GM12874 (cell line): ENCODE data around the gene BHLHE23.

ENCODE experiments used
- TF ChIP-seq, protein P1 (sequence below): IDR thresholded peaks from 2 replicates; pipeline ENCODE4 v1.5.1; 2011; ENCODE audit warnings: low read depth, mild to moderate bottlenecking, control low read depth, low read length, moderate library complexity; ENCODE audit not compliant: insufficient read depth

Gene BHLHE23

DNA sequence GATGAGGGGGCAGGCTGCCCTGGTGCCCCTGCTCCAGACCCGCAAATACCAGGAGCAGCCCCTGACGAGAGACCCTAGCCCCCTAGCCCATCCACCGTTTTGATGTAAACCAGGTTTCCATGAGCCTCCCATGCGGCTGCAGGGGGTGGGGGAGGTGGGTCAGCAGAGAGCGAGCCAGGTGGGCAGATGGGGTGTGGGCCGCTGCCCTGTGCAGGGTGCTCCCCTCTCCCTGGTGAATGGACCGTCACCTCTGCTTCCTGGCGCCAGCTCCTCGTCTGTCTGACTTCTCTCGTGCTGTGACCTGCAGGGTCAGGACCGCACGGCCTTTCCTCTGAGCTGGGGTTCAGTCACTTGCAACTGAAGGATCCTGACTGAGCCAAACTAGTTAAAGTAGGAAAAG is 15.7 kb upstream of the BHLHE23 start:
- TF ChIP-seq, protein P1, sequence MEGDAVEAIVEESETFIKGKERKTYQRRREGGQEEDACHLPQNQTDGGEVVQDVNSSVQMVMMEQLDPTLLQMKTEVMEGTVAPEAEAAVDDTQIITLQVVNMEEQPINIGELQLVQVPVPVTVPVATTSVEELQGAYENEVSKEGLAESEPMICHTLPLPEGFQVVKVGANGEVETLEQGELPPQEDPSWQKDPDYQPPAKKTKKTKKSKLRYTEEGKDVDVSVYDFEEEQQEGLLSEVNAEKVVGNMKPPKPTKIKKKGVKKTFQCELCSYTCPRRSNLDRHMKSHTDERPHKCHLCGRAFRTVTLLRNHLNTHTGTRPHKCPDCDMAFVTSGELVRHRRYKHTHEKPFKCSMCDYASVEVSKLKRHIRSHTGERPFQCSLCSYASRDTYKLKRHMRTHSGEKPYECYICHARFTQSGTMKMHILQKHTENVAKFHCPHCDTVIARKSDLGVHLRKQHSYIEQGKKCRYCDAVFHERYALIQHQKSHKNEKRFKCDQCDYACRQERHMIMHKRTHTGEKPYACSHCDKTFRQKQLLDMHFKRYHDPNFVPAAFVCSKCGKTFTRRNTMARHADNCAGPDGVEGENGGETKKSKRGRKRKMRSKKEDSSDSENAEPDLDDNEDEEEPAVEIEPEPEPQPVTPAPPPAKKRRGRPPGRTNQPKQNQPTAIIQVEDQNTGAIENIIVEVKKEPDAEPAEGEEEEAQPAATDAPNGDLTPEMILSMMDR, result no peak

DNA sequence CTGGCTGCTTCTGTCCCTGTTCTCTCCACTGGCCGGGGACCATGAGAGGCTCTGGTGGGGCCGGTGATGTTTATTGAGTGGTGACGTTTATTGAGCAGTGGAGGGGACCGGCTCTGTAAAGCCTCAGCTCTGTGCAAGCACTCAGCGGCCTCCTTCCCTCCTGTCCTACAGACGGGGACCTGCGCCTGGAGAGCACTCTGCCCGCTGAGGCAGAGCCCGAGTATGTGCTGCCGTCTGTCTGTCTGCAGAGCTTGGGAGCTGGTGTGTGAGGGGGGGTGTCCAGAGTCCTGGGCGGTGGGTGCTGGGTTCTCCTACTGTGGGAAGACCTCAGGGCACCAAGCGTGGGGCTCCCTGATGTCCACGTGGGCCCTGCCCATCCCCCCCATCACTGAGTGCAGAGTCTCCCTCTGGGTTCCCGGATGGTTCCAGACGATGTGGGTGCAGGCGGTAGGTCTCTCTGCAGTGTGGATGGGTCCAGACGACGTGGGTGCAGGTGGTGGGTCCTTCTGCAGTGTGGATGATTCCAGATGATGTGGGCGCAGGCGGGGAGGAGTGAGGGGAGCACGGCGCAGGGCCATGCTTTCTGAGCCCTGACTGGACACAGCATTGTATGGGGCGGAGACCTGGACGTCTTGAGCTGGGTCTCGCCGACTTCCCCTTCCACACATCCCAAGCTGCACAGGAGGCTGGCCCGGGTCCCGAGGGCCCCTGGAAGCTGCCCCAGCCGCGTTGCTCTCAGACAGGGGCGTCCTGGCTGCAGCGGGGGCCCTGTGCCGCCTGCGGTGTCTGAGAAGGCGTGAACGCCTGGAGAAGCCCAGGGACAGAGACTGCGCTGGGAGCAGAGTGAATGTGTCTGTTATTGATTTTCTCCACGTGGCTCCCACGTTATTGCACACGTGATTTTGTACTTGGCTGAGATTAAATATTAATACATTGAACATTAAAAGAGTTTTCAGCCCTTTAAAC is 14.9 kb upstream of the BHLHE23 start:
- TF ChIP-seq, protein P1, result no peak

DNA sequence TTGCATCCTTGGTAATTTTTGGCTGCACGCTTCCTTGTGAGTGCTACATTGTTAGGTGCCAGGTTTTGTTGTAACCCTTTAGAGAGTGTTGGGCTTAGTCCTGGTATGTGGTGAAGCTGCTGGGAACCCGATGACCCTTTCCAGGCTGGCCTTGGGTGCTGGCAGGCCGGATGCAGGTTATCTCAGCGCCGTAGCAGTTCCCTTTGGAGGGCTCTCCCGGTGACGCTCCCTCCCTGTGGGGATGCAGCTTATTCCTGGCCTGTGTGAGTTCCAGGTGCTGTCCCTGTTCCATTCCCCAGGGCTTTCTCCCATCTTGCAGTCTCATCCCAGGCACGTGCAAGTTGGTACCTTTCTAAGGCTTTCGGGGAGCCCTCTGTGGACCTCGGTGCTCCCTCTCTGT is 13.9 kb upstream of the BHLHE23 start:
- TF ChIP-seq, protein P1, result no peak

DNA sequence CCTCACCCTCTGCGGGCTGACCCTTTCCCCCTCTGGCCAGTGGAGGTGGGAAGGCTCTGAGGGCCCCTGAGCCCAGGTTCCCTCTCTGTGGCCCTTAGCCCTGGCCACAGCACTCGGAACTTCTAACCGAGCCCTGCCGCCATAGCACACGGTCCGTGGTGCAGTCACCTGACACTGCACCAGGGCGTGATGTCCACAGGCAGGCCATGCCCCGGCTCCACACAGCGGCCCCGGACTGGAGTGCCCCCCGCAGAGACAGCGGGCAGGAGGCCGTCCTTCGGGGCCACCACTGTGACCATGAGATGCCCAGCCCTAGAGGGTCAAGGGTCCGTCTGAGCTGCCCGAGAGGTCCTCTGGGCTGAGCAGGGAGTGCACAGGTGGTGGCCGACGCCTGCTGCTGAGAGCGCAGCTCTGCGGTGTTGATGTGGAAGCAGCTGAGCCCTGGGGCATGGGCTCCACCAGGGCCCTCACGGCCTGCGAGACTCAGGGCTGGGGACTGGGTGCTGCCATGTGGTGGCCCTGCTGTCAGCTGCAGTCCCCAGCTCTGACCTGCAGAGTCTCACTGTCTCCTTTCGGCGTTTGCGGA is 11.2 kb upstream of the BHLHE23 start:
- TF ChIP-seq, protein P1, result no peak

GRCh38 chr20:63017076-63017825 is 10.5 kb upstream of the BHLHE23 start:
- TF ChIP-seq, protein P1, result no peak

DNA sequence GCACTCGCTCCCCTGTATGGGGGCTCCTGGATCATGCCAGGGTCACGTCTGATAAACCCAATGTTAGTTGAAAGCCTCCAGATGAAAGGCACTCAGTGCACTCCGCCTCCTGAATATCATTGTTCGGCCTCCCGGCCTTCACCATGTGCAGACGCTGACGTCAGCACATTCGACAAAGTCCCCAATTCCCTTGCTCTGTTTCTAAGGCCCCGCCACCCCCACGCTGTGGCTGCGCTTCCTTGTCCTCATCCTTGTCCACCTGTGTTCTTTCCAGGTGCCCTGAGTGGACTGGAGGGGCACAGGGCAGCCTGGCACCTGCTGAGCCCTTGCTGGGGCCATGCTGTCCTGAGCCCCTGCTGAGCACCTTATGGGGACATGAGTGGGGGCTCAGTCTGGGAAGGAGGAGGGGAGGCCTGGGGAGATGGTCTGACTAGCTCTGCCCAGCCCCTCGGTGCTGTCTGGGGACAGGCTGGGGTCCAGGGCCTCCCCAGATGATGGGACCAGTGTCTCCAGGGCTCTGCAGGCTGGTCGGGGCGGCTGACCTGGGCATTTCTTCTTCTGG is 9.8 kb upstream of the BHLHE23 start:
- TF ChIP-seq, protein P1, result no peak

DNA sequence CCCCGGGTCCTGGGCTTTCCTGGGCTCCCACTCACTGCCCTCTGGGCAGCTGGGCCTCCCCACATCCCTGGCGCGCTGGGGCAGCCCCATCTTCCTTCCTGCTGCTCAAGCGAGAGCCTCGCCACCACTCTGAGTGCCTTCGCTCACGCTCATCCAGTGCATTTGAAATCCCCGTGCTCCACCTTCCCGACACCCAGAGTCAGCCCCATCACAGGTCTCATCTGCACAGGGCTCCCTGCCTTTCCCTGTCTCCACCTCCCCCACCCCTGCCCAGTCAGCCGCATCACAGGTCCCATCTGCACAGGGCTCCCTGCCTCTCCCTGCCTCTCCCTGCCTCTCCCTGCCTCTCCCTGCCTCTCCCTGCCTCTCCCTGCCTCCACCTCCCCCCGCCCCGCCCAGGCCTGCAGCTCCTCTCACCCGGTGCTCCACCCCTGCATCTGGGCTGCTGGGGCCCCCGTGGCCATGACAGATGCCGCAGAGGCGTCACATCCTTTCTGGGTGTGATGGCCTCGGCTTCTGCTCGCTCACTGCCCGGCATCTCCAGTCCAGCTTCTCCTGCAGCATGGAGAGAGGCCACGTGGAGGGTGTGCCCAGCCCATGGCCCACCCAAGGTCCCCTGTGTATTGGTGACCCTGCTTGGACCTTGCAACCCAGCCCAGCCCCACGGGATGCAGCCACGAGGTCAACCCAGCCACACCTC is 9.0 kb upstream of the BHLHE23 start:
- TF ChIP-seq, protein P1, result no peak
